ENCODE results near the gene ANKS6. TPM values are rescaled to one million over a fixed set of nuclear protein-coding genes. Genes with fewer than 3 reads are reported as not detected.

ANKS6 gene
- total and polyA plus RNA-seq, 5 donors: 3.6 to 7.9 (median 5.6) TPM

- intact Hi-C loops (cut with DNase I): no loop called here
- no peaks in the 10 kb centered on the region for H3K27me3 ChIP-seq (ENCODE audit: control insufficient read depth, insufficient read depth)
- H3K9me3 ChIP-seq (ENCODE audit: control insufficient read depth, low read length): no peaks in the 10 kb centered on the region
- WGBS: 47% methylated on average over 5 of the region's 5 CpGs
- DNase-seq (no peak), ATAC-seq (no peak)
- no peaks in the 10 kb centered on the region for H3K4me1 ChIP-seq (ENCODE audit: control insufficient read depth, insufficient read depth, low read length)
- H3K27ac ChIP-seq (ENCODE audit: low read length): no peak overlapping the region
- H3K4me3 ChIP-seq (ENCODE audit: low read length): no peak overlapping the region
These were observed 69.6 kb downstream of the ANKS6 start for GRCh38 chr9:98726735-98727134.

GRCh38 chr9:98724810-98725530 is 71.4 kb downstream of the ANKS6 start:
- 71% methylated on average over 5 of the region's 5 CpGs for WGBS
- H3K4me3 ChIP-seq (ENCODE audit: low read length): no peak overlapping the region
- intact Hi-C loops (cut with DNase I): no loop called here
- ATAC-seq (no peak), DNase-seq (no peak)
- H3K27me3 ChIP-seq (ENCODE audit: control insufficient read depth, insufficient read depth): no peaks in the 10 kb centered on the region
- no peak overlapping the region for H3K27ac ChIP-seq (ENCODE audit: low read length)
- H3K4me1 ChIP-seq (ENCODE audit: control insufficient read depth, insufficient read depth, low read length): no peaks in the 10 kb centered on the region
- no peaks in the 10 kb centered on the region for H3K9me3 ChIP-seq (ENCODE audit: control insufficient read depth, low read length)

- WGBS: 92% methylated on average over 2 of the region's 2 CpGs
- Histone ChIP-seq H3K9me3 (ENCODE audit: control insufficient read depth, low read length) (no peaks in the 10 kb centered on the region), H3K27ac (ENCODE audit: low read length) (no peak overlapping the region), H3K4me1 (ENCODE audit: control insufficient read depth, insufficient read depth, low read length) (no peaks in the 10 kb centered on the region), H3K27me3 (ENCODE audit: control insufficient read depth, insufficient read depth) (no peaks in the 10 kb centered on the region), H3K4me3 (ENCODE audit: low read length) (no peak overlapping the region)
- DNase-seq (no peak), ATAC-seq (no peak)
- intact Hi-C loops (cut with DNase I): no loop called here
These were observed 74.7 kb downstream of the ANKS6 start for GRCh38 chr9:98721643-98722042.

- H3K27me3 ChIP-seq (ENCODE audit: control insufficient read depth, insufficient read depth): no peaks in the 10 kb centered on the region
- no peak for ATAC-seq
- 79% methylated on average over 4 of the region's 4 CpGs for WGBS
These were observed 76.0 kb downstream of the ANKS6 start for GRCh38 chr9:98720402-98720801.

GRCh38 chr9:98719055-98719454 is 77.3 kb downstream of the ANKS6 start:
- intact Hi-C loops (cut with DNase I): no loop called here
- ATAC-seq (no peak), DNase-seq (no peak)
- H3K27me3 ChIP-seq (ENCODE audit: control insufficient read depth, insufficient read depth): peaks cover 3% of the 10 kb centered on the region
- no peak overlapping the region for H3K4me3 ChIP-seq (ENCODE audit: low read length)
- H3K27ac ChIP-seq (ENCODE audit: low read length): no peak overlapping the region
- H3K9me3 ChIP-seq (ENCODE audit: control insufficient read depth, low read length): no peaks in the 10 kb centered on the region
- no peaks in the 10 kb centered on the region for H3K4me1 ChIP-seq (ENCODE audit: control insufficient read depth, insufficient read depth, low read length)
- 70% methylated on average over 2 of the region's 2 CpGs for WGBS

More at GRCh38 chr9:98720402-98720801, 76.0 kb downstream of the ANKS6 start:
- DNase-seq: no peak
- no peak overlapping the region for H3K27ac ChIP-seq (ENCODE audit: low read length)
- no peaks in the 10 kb centered on the region for H3K9me3 ChIP-seq (ENCODE audit: control insufficient read depth, low read length)
- no peak overlapping the region for H3K4me3 ChIP-seq (ENCODE audit: low read length)
- no peaks in the 10 kb centered on the region for H3K4me1 ChIP-seq (ENCODE audit: control insufficient read depth, insufficient read depth, low read length)
- intact Hi-C loops (cut with DNase I): no loop called here

- no peaks in the 10 kb centered on the region for H3K9me3 ChIP-seq (ENCODE audit: control insufficient read depth, low read length)
- no peaks in the 10 kb centered on the region for H3K4me1 ChIP-seq (ENCODE audit: control insufficient read depth, insufficient read depth, low read length)
- intact Hi-C loops (cut with DNase I): no loop called here
- ATAC-seq (no peak), DNase-seq (no peak)
- no peak overlapping the region for H3K4me3 ChIP-seq (ENCODE audit: low read length)
- 45% methylated on average over 1 of the region's 1 CpG for WGBS
- peaks cover 3% of the 10 kb centered on the region for H3K27me3 ChIP-seq (ENCODE audit: control insufficient read depth, insufficient read depth)
- no peak overlapping the region for H3K27ac ChIP-seq (ENCODE audit: low read length)
These were observed 81.5 kb downstream of the ANKS6 start for GRCh38 chr9:98714833-98715232.

- Histone ChIP-seq H3K4me3 (ENCODE audit: low read length) (no peak overlapping the region), H3K27ac (ENCODE audit: low read length) (no peak overlapping the region), H3K27me3 (ENCODE audit: control insufficient read depth, insufficient read depth) (peaks cover 3% of the 10 kb centered on the region), H3K9me3 (ENCODE audit: control insufficient read depth, low read length) (no peaks in the 10 kb centered on the region), H3K4me1 (ENCODE audit: control insufficient read depth, insufficient read depth, low read length) (no peaks in the 10 kb centered on the region)
- no peak for DNase-seq
- intact Hi-C loops (cut with DNase I): no loop called here
- ATAC-seq: no peak
These were observed 83.4 kb downstream of the ANKS6 start for GRCh38 chr9:98712987-98713386.

- H3K9me3 ChIP-seq (ENCODE audit: control insufficient read depth, low read length): no peaks in the 10 kb centered on the region
- H3K27me3 ChIP-seq (ENCODE audit: control insufficient read depth, insufficient read depth): peaks cover 3% of the 10 kb centered on the region
- H3K27ac ChIP-seq (ENCODE audit: low read length): no peak overlapping the region
- no peaks in the 10 kb centered on the region for H3K4me1 ChIP-seq (ENCODE audit: control insufficient read depth, insufficient read depth, low read length)
- DNase-seq (no peak), ATAC-seq (no peak)
- 62% methylated on average over 14 of the region's 14 CpGs for WGBS
- intact Hi-C loops (cut with DNase I): loop anchor here in 1 of 4 donors (5.0 kb wide), 1 partner anchor 393 kb away; no protein-coding TSS in a partner anchor
- H3K4me3 ChIP-seq (ENCODE audit: low read length): no peak overlapping the region
These were observed 86.1 kb downstream of the ANKS6 start for GRCh38 chr9:98709968-98710965.

- DNase-seq (no peak), ATAC-seq (no peak)
- H3K4me1 ChIP-seq (ENCODE audit: control insufficient read depth, insufficient read depth, low read length): no peaks in the 10 kb centered on the region
- peak within 1 kb of the TSS; percentile 65 for H3K4me3 ChIP-seq (ENCODE audit: low read length)
- H3K27ac ChIP-seq (ENCODE audit: low read length): no peak within 1 kb of the TSS
- 2% methylated on average over 111 of the region's 111 CpGs for WGBS
- H3K9me3 ChIP-seq (ENCODE audit: control insufficient read depth, low read length): no peaks in the 10 kb centered on the region
- intact Hi-C loops (cut with DNase I): loop anchor here in 1 of 4 donors (5.0 kb wide), 1 partner anchor 392 kb away; no protein-coding TSS in a partner anchor
- H3K27me3 ChIP-seq (ENCODE audit: control insufficient read depth, insufficient read depth): no peaks in the 10 kb centered on the region
These were observed 87.1 kb downstream of the ANKS6 start, which contains the start of gene GABBR2 for GRCh38 chr9:98708933-98709911. TSS of gene GABBR2 (minus strand) at chr9:98708935. CDS start at chr9:98708737, 198 bp downstream.
